GM18858 (cell line): Measurements from ENCODE around the gene CA10.

ENCODE experiments used
- ATAC-seq: cut with Tn5 transposase; IDR thresholded peaks from one replicate; pipeline ENCODE4 v1.9.1; 2021; ENCODE audit not compliant: unreplicated experiment

Gene CA10

GRCh38 chr17:52147431-52147830 lies 11.1 kb downstream of the CA10 start:
- peak; percentile 54 for ATAC-seq

DNA sequence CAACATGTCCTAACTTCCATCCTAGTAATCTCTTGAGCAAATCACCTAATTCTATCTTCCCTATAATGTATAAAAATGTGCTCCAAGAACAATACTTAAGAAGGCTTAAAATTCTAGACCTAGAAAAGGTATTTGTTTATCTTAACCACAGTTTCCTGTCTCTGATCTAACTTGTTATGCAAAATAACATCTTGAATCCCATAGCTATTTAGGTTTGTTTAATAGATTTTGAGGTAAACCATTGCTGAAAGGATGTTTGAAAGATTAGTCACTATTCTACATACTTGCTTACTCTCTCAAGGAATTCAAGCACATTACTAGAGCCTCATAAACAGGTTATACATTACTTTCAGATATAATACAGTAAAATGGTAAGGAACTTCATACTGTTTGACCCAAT lies 13.0 kb downstream of the CA10 start:
- ATAC-seq, result no peak

GRCh38 chr17:52143542-52143941 lies 15.0 kb downstream of the CA10 start:
- ATAC-seq, result no peak

GRCh38 chr17:52140601-52141000 lies 17.9 kb downstream of the CA10 start:
- no peak for ATAC-seq

GRCh38 chr17:52138752-52139151 lies 19.8 kb downstream of the CA10 start:
- no peak for ATAC-seq

DNA sequence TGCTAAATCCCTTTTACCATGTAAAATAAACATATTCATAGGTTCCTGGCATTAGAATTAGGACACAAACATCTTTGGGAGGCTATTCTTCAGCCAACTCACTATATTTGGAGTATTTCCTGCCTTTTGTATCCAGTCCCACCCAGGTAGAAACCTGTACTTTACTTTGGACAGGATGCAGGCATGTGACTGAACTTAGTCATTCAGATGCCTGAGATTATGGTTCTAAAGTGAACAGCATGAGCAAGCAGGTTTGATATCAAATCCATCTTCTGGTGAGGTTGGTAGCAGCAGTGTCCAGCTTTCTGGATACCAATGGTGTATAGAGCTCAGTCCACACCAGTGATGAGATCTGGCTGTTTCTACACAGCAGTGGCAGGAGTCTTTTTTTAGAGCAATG lies 20.2 kb downstream of the CA10 start:
- no peak for ATAC-seq

DNA sequence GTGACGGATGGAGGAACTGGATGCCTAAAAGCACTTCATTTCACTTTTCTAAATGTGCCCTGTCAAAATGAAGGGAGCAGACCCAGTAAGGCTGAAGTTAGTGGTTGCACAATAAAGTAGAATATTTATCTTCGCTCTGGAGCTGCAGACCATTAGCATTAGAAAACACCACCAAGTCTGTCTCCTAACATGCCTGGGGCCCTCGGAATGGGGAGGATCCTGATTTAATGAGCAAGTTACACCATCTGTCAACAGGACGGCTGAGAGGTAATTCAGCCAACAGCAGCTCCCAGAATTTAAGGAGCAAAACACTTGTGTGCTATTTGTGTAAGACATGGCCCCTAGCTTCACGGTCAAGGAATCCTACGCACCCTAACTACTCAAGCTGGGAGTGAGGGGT lies 22.3 kb downstream of the CA10 start:
- ATAC-seq, result no peak

- no peak for ATAC-seq
Observed at GRCh38 chr17:52134641-52135040, 23.9 kb downstream of the CA10 start.

DNA sequence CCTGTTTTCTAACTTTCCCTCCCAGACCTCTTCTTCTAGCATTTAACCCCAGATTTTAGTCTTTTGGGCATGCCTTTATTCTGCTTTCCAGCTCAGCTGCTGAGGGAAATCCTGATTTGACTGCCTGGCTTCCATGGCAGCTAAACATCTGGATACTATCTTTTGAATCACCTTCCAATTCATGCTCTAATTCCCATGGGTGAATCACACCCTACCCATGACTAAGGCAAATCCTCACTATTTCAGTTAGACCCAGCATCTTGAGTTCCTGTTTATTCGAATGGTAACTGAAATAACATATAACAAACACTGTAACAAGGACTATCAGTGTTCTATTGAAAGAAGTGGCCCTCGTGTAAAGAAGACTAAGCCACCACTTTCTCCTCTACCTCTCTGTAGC lies 29.8 kb downstream of the CA10 start:
- ATAC-seq, result no peak

- ATAC-seq, result no peak
Observed at GRCh38 chr17:52124993-52125392, 33.5 kb downstream of the CA10 start.

GRCh38 chr17:52124561-52124960 lies 34.0 kb downstream of the CA10 start:
- no peak for ATAC-seq

GRCh38 chr17:52120465-52120864 lies 38.0 kb downstream of the CA10 start:
- ATAC-seq, result no peak

- no peak for ATAC-seq
Observed at GRCh38 chr17:52110923-52111581, 47.5 kb downstream of the CA10 start.

DNA sequence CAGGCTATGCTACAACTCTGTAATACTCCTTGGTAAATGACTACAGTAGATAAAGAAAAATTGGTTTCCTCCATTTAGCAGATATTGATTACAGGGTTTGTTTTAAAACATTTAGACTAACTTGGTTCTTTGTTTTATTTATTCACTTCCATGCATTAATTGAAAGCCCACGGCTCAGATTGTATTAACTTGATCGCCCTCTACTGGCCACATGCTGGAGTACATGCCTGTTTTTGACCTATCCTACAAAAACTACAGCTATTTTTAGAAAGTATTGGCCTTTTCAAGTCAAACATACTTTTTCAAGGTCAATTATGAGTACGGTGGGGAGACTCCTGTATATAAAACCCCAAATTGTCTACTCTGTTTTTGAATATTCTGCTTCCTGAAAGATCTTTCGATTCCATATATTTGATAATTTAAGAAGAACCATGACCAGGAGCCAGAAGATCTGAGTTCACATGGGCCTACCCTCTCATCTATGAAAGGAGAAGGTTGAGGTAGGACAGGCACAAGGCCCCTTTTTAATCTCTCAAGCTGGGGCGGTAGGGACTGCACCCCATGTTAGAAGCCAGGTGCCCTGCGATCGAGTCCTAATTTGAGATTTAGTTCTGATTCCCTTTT lies 51.8 kb downstream of the CA10 start:
- no peak for ATAC-seq

DNA sequence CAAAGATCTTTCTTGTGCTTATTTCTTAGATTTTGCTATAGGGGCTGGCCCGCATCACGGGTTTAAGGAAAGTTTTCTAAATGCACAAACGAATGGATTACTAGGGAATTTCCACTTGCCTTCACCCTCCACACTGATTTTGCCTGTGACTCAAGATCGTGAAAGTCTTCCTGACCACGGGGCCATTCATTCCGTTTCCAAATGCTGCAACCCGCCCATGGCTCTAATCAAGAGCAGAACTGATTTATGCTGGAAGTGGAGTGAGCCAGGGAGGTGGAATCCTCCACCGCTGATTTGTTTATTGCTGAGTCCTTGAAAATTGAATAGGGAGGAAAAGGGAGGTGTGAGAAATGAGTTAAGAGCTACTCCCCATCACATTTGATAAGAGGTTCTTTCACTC lies 52.4 kb downstream of the CA10 start:
- ATAC-seq, result no peak

DNA sequence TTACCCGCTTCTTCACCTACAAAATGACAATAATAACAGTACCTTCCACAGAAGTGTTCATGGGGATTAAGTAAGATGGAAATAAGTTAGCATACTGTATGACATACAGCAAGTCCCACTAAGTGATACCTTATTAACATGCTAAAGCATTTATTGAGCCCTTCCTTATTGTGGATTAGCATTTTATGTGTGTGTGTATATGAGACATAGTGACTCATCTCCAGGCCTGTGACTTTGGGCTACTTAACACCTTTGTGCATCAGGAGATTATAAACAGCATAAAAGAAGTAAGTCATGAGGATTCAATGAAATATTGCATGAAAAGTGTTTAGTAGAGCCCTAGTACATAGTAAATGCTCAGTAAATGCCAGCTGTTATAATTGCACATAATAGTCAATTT lies 52.9 kb downstream of the CA10 start:
- ATAC-seq, result no peak

DNA sequence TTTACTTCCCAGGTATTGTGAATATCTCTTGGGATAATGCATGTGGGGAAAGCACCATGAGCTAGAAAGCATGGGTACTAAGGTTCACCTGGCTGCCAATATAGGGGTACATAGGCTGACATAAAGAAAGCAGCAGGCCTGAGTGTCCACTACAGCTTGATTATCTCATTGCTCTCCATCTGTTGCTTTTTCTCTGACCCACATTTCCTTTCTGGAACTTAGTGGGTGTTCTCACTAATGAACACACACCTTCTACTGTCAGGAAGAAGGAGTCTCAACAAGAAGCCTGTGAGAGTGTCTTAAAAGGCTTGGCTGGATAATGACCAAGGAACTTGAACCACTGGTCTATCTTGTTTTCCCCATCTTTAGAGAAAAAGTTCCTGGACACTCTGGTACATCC lies 62.5 kb downstream of the CA10 start:
- no peak for ATAC-seq

GRCh38 chr17:52084176-52084575 lies 74.3 kb downstream of the CA10 start:
- ATAC-seq, result no peak

- no peak for ATAC-seq
Observed at GRCh38 chr17:52079496-52079895, 79.0 kb downstream of the CA10 start.

GRCh38 chr17:52071712-52072111 lies 86.8 kb downstream of the CA10 start:
- ATAC-seq, result no peak

DNA sequence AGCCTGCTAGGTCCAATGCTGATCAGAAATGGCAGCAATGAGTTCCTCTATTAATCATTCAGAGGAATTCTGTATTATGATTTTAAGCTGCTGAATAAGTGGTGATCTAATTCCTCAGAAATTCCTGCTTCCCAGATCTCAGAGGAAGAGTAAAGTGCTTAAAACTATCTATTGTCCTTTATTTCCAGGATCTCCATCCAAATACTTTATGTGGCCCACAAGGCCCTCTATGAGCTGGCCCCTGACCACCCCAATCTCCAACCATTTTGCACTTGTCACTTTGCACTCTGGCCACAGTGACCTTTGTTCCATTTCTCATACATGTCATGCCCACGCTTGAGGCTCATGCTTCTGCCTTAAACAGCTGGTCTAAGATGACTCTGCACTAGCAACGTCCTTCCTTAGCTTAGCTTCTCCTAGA lies 93.7 kb downstream of the CA10 start:
- no peak for ATAC-seq

- ATAC-seq, result no peak
Observed at GRCh38 chr17:52049496-52049895, 109.0 kb downstream of the CA10 start.

DNA sequence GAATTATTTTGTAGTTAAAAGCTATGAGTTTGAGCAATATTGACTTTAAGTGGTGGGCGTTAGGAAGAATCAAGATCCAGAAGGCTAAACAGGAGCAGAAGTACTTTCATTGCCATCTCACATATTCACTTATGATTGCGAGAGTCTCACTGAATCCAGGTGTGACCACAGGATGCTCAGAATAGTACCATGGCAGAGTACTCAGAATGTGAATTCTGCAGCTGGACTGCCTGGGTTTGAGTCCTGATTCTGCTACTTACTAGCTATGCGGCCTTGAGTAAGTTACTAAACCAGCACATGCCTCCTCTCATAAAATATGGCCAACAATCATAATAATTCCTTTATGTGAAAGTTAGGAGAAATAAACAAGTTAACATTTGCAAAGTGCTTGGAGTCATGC lies 109.5 kb downstream of the CA10 start:
- ATAC-seq, result no peak
